Fibroblast of pulmonary artery (primary cell): ENCODE data around the gene SPAG16.

Experiments used
- DNase-seq: peaks from one replicate; pipeline ENCODE4 v3.0.0-alpha.2; 2010; ENCODE audit warnings: low read depth
- H3K4me3 ChIP-seq: replicated peaks from 2 replicates; pipeline ENCODE4 v1.5.1; 2011; ENCODE audit warnings: low read depth, mild to moderate bottlenecking, control low read depth, low read length, moderate library complexity
- CTCF ChIP-seq: IDR thresholded peaks from 2 replicates; pipeline ENCODE4 v1.5.1; 2011; ENCODE audit warnings: mild to moderate bottlenecking, control low read depth, low read length, inconsistent platforms; ENCODE audit errors: missing control alignments

Gene SPAG16

GRCh38 chr2:213733893-213734292 is 449.6 kb downstream of the SPAG16 start:
- DNase-seq = no peak
- no peak overlapping the region for H3K4me3 ChIP-seq
- TF ChIP-seq CTCF = no peak

DNA sequence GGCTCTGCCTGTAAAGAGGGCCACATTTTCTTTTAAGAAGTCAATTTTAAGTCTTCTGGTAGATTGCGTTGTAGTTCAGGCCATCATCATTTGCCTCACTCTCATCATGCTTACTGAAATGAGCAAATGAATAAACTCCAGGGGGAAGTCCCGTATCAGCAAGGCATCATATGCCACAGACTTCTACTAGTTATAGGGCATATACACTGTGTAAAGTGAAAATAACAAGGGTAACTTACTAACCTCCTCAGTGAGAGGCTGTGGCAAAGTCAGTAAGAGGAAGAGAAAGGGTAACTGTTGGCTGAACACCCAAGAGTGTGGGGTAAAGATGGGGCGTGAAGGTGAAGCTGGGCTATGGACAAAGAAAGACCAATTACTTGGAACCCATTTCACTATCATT is 456.2 kb downstream of the SPAG16 start:
- no peak for TF ChIP-seq CTCF
- DNase-seq = no peak
- H3K4me3 ChIP-seq = no peak overlapping the region

DNA sequence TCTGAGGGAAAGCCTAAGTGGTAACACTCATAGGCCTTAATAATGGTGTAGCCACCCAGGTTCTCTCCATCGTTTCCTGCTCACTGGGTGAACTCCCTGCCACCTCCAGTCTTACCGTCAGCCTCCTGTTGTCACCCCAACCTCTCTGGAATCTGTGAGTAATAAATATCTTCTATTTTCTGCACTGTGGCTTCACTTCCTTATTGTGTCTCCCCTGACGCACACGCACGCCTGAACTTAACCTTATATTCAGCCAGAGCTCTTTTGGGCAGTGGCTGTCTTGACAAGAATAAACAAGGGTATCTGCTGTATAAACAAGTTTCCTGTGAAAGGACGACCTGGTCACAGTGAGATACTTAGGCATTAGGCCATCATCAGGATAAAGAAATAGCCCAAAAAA is 467.2 kb downstream of the SPAG16 start:
- H3K4me3 ChIP-seq = no peak overlapping the region
- no peak for DNase-seq
- no peak for TF ChIP-seq CTCF

GRCh38 chr2:213752575-213752974 is 468.3 kb downstream of the SPAG16 start:
- no peak for DNase-seq
- TF ChIP-seq CTCF = no peak
- H3K4me3 ChIP-seq = no peak overlapping the region

DNA sequence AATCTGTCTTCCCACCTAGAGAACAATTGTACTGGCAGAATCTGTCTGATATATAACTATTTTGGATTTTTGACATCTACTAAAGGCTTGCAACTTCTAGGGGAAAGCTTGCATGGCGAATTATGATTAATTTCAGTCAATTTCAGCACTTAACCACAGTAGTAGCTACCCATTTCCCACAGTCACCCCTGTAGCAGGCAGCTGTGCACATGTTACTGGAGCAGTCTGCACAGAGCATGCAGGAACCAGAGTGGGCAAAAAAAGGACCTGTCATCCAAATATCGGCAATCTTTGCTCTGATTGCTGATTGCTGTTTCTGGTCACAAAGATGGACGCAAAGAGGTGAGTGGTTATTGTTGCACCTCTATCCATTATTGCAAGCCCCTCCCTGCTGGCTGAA is 473.3 kb downstream of the SPAG16 start:
- DNase-seq = no peak
- TF ChIP-seq CTCF = no peak
- H3K4me3 ChIP-seq = no peak overlapping the region

- H3K4me3 ChIP-seq = no peak overlapping the region
- DNase-seq = no peak
- no peak for TF ChIP-seq CTCF
Observed at GRCh38 chr2:213763354-213763753, 479.1 kb downstream of the SPAG16 start.

DNA sequence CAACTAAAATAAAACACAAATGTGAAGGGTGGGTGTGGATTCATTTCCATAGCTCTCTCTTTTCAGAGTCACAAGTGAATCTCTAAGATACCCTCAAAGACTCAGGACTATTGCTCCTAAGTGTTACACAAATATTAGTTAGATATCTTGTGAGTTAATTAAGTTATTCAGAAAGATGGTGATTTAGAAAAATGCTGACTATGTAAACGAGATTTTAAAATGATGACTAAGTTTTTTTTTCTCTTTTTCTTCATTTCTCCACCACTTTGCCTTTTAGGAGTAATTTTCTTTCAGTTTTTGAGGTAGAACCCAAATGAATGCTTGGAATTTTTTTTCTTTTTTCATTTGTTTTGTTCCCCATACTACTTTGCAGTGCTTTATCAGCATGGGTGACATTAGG is 479.7 kb downstream of the SPAG16 start:
- H3K4me3 ChIP-seq = no peak overlapping the region
- no peak for TF ChIP-seq CTCF

More for the DNA sequence above, 479.7 kb downstream of the SPAG16 start:
- DNase-seq = no peak
